Psoas muscle (tissue), 8 donors: ENCODE measurements around the gene OR10C1. TPM values are rescaled to one million over a fixed set of nuclear protein-coding genes. Genes with fewer than 3 reads are reported as not detected.

Experiments
- ATAC-seq, 4 donors: fragments of 200-7000 bp; cut with Tn5 transposase; one replicate each; pipeline ENCODE4 v1.9.1; 2020; ENCODE audit warnings: moderate library complexity in 3 of 4, mild to moderate bottlenecking in 2 of 4
- DNase-seq, 2 donors: peaks; one replicate each; pipeline ENCODE4 v3.0.0-alpha.2; 2020
- H3K27ac ChIP-seq: fragments of 200-600 bp; one replicate; pipeline ENCODE4 v1.8.0; 2022
- H3K27me3 ChIP-seq, 3 donors: fragments of 200-600 bp in 1 of 3; one replicate each; pipeline versions ENCODE4 v1.6.1 to v1.8.0; 2013 to 2022; ENCODE audit warnings: low read length in 2 of 3, mild to moderate bottlenecking in 2 of 3, moderate library complexity in 1 of 3; ENCODE audit not compliant: insufficient read depth in 3 of 3
- H3K36me3 ChIP-seq, 2 donors: fragments of 200-600 bp in 1 of 2; one replicate each; pipeline versions ENCODE4 v1.6.1 to v1.8.0; 2013 to 2022; ENCODE audit warnings: low read depth in 1 of 2, mild to moderate bottlenecking in 1 of 2, moderate library complexity in 1 of 2; ENCODE audit not compliant: insufficient read depth in 1 of 2
- H3K4me1 ChIP-seq: fragments of 200-600 bp; one replicate; pipeline ENCODE4 v1.8.0; 2022
- H3K4me3 ChIP-seq: fragments of 200-600 bp; one replicate; pipeline ENCODE4 v1.8.0; 2022; ENCODE audit warnings: mild to moderate bottlenecking
- H3K9me3 ChIP-seq: fragments of 200-600 bp; one replicate; pipeline ENCODE4 v1.8.0; 2022
- CTCF ChIP-seq: fragments of 200-600 bp; IDR thresholded peaks from one replicate; pipeline ENCODE4 v1.8.0; 2022; ENCODE audit warnings: antibody characterized with exemption
- WGBS, 3 donors: extraction: QIAGEN DNeasy Blood & Tissue Kit; methylation state at CpG; one replicate each; pipeline versions ENCODE4 v1.1.6 to v1.1.7; 2013; 5-methylcytosine and 5-hydroxymethylcytosine counted together
- intact Hi-C, 2 donors: fragments of 100-400 bp; cut with DNase I; formaldehyde crosslinking; loops; one replicate each; pipeline versions ENCODE4 v1.11.0 to v1.14.2; 2022
- polyA plus RNA-seq, 3 donors: library from polyadenylated mRNA; stranded (reverse); fragments of 200-250 nt; gene quantifications; one replicate each; pipeline ENCODE4 v1.2.3, GENCODE V29; 2013
- total RNA-seq, 4 donors: library from RNA; stranded (reverse); fragmentation: NEBNext Ultra II Directional in 2 of 4; extraction: Animal tissue kit (Norgen Biotek cat#: 25700) in 2 of 4; gene quantifications; one replicate each; pipeline versions ENCODE4 v1.2.1 to v1.2.4, GENCODE V29; 2021 to 2023
- donor health status: healthy with polysubstance abuse.
- donor health status: DM: no; HTN: no; CAD: no; lungs with moderate emphysema.
- donor health status: Bipolar disorder and iron deficiency.
- donor health status: healthy.
- donor health status: DM: yes; HTN: yes; CAD: no.
- donor health status: DM: no; HTN: no; CAD: no.
- donor health status: DM: no; HTN: no; CAD: no.
- donor health status: DM: yes; HTN: yes; CAD: no.

Gene OR10C1
- total and polyA plus RNA-seq, 7 donors, result not detected

GRCh38 chr6:29488874-29489273, 49.8 kb downstream of the OR10C1 start:
- no peak for TF ChIP-seq CTCF
- H3K27ac ChIP-seq, result no peak overlapping the region
- DNase-seq (no peak), ATAC-seq (no peak)
- no peak overlapping the region for H3K4me3 ChIP-seq
- H3K9me3 ChIP-seq, result no peaks in the 10 kb centered on the region
- no peaks in the 10 kb centered on the region for H3K36me3 ChIP-seq
- H3K4me1 ChIP-seq, result no peaks in the 10 kb centered on the region
- H3K27me3 ChIP-seq, result peaks cover 0 to 2% (median 0%) of the 10 kb centered on the region in 3 donors
- intact Hi-C loops, result no loop called here

GRCh38 chr6:29489286-29489685, 50.2 kb downstream of the OR10C1 start:
- no peak for TF ChIP-seq CTCF

GRCh38 chr6:29490055-29490454, 50.9 kb downstream of the OR10C1 start:
- Histone ChIP-seq H3K4me3 (no peak overlapping the region), H3K27me3 (peaks cover 0 to 2% (median 0%) of the 10 kb centered on the region in 3 donors), H3K36me3 (no peaks in the 10 kb centered on the region), H3K9me3 (no peaks in the 10 kb centered on the region), H3K4me1 (no peaks in the 10 kb centered on the region), H3K27ac (no peak overlapping the region)
- ATAC-seq (no peak), DNase-seq (no peak)
- 74 to 85% (median 75%) methylated on average over 3 of the region's 3 CpGs for WGBS, 3 donors
- TF ChIP-seq CTCF, result no peak
- intact Hi-C loops, result no loop called here

More at GRCh38 chr6:29489286-29489685, 50.2 kb downstream of the OR10C1 start:
- H3K36me3 ChIP-seq, result no peaks in the 10 kb centered on the region
- H3K9me3 ChIP-seq, result no peaks in the 10 kb centered on the region
- WGBS, 3 donors, result 87 to 95% (median 89%) methylated on average over 8 of the region's 8 CpGs
- no peak for DNase-seq
- no peak overlapping the region for H3K27ac ChIP-seq
- H3K4me1 ChIP-seq, result no peaks in the 10 kb centered on the region
- intact Hi-C loops, result no loop called here
- ATAC-seq, result no peak
- H3K4me3 ChIP-seq, result no peak overlapping the region
- peaks cover 0 to 2% (median 0%) of the 10 kb centered on the region in 3 donors for H3K27me3 ChIP-seq

GRCh38 chr6:29490552-29490951, 51.4 kb downstream of the OR10C1 start:
- TF ChIP-seq CTCF, result no peak
- Histone ChIP-seq H3K27me3 (peaks cover 0 to 2% (median 0%) of the 10 kb centered on the region in 3 donors), H3K4me3 (no peak overlapping the region), H3K9me3 (no peaks in the 10 kb centered on the region), H3K27ac (no peak overlapping the region), H3K36me3 (no peaks in the 10 kb centered on the region), H3K4me1 (no peaks in the 10 kb centered on the region)
- WGBS, 3 donors, result 64 to 77% (median 71%) methylated on average over 2 of the region's 2 CpGs
- ATAC-seq (no peak), DNase-seq (no peak)
- intact Hi-C loops, result no loop called here

Other genes with a start within 250 kb of the OR10C1 start
- gene OR14J1, start 137.6 kb upstream of the OR10C1 start, total RNA-seq, result not detected
- gene OR14J1, start 137.6 kb upstream of the OR10C1 start, polyA plus RNA-seq, result not detected
- not detected for gene OR5V1, start 70.4 kb upstream of the OR10C1 start, total RNA-seq
- gene OR5V1, start 70.4 kb upstream of the OR10C1 start, polyA plus RNA-seq, result not detected
- gene OR12D3, start 64.0 kb upstream of the OR10C1 start, total RNA-seq, result not detected
- gene OR12D3, start 64.0 kb upstream of the OR10C1 start, polyA plus RNA-seq, result not detected
- not detected for gene OR12D2, start 43.7 kb upstream of the OR10C1 start, total RNA-seq
- gene OR12D2, start 43.7 kb upstream of the OR10C1 start, polyA plus RNA-seq, result not detected
- not detected for gene OR12D1, start 24.4 kb upstream of the OR10C1 start, total RNA-seq
- gene OR12D1, start 24.4 kb upstream of the OR10C1 start, polyA plus RNA-seq, result not detected
- gene OR11A1, start 17.8 kb downstream of the OR10C1 start, total RNA-seq, result not detected
- not detected for gene OR11A1, start 17.8 kb downstream of the OR10C1 start, polyA plus RNA-seq
- not detected for gene OR2H1, start 17.8 kb downstream of the OR10C1 start, total RNA-seq
- under 1 TPM in 1 of 3 donors, not detected in 2; 0.10 TPM for gene OR2H1, start 17.8 kb downstream of the OR10C1 start, polyA plus RNA-seq
- gene MAS1L, start 48.6 kb downstream of the OR10C1 start, total RNA-seq, result not detected
- not detected for gene MAS1L, start 48.6 kb downstream of the OR10C1 start, polyA plus RNA-seq
- under 1 TPM in 2 of 4 donors, not detected in 2; 0.25 to 0.26 TPM for gene UBD, start 120.4 kb downstream of the OR10C1 start, total RNA-seq
- gene UBD, start 120.4 kb downstream of the OR10C1 start, polyA plus RNA-seq, result under 1 TPM in 2 of 3 donors, not detected in 1; 0.23 to 0.30 TPM
- not detected for gene OR2H2, start 145.8 kb downstream of the OR10C1 start, total RNA-seq
- gene OR2H2, start 145.8 kb downstream of the OR10C1 start, polyA plus RNA-seq, result not detected
- 10 to 100 TPM in 1 of 4 donors, 1 to 10 TPM in 3; 4.1 to 10.2 (median 5.3) TPM for gene GABBR1, start 193.9 kb downstream of the OR10C1 start, total RNA-seq
- 1 to 10 TPM; 2.5 to 4.6 (median 3.8) TPM for gene GABBR1, start 193.9 kb downstream of the OR10C1 start, polyA plus RNA-seq
- not detected for gene MOG, start 217.8 kb downstream of the OR10C1 start, total RNA-seq
- under 1 TPM in 1 of 3 donors, not detected in 2; 0.08 TPM for gene MOG, start 217.8 kb downstream of the OR10C1 start, polyA plus RNA-seq
- gene ZFP57, start 241.8 kb downstream of the OR10C1 start, total RNA-seq, result not detected
- under 1 TPM in 1 of 3 donors, not detected in 2; 0.08 TPM for gene ZFP57, start 241.8 kb downstream of the OR10C1 start, polyA plus RNA-seq